Skeletal muscle tissue (tissue), 4 donors: ENCODE measurements around the gene PKM. TPM values are rescaled to one million over a fixed set of nuclear protein-coding genes. Genes with fewer than 3 reads are reported as not detected.
"Not testable (repeated sequence)": the region's sequence is repeated elsewhere in the genome, so short reads cannot be mapped to it uniquely, and the experiment has no call there.

ENCODE experiments used
- H3K27ac ChIP-seq: one replicate; pipeline ENCODE4 v1.7.0; 2013; ENCODE audit warnings: mild to moderate bottlenecking, low read depth, low read length, inconsistent platforms
- H3K27me3 ChIP-seq, 3 donors: one replicate each; pipeline ENCODE4 v1.7.0; 2013; ENCODE audit warnings: low read length in 3 of 3; ENCODE audit not compliant: control insufficient read depth in 3 of 3, insufficient read depth in 3 of 3
- H3K36me3 ChIP-seq, 3 donors: one replicate each; pipeline ENCODE4 v1.7.0; 2013; ENCODE audit warnings: low read length in 3 of 3; ENCODE audit not compliant: control insufficient read depth in 3 of 3, insufficient read depth in 3 of 3
- H3K4me1 ChIP-seq, 3 donors: one replicate each; pipeline ENCODE4 v1.7.0; 2013; ENCODE audit warnings: low read length in 3 of 3, mild to moderate bottlenecking in 3 of 3; ENCODE audit not compliant: control insufficient read depth in 3 of 3, insufficient read depth in 3 of 3
- H3K4me3 ChIP-seq, 3 donors: one replicate each; pipeline ENCODE4 v1.7.0; 2013; ENCODE audit warnings: low read length in 3 of 3
- H3K9ac ChIP-seq, 3 donors: one replicate each; pipeline ENCODE4 v1.7.0; 2013; ENCODE audit warnings: low read length in 3 of 3, mild to moderate bottlenecking in 3 of 3, moderate library complexity in 2 of 3, low read depth in 1 of 3
- H3K9me3 ChIP-seq, 3 donors: one replicate each; pipeline ENCODE4 v1.7.0; 2013; ENCODE audit warnings: low read length in 3 of 3; ENCODE audit not compliant: control insufficient read depth in 3 of 3
- total RNA-seq: library from RNA; depleted of rRNA; stranded (reverse); fragments of >200 nt; gene quantifications from one replicate; pipeline ENCODE4 v1.2.3, GENCODE V29; 2014
- donor health status: Osteomylitis.

Gene PKM
- total RNA-seq, 1 donor from 2014 or later, result 769 TPM

DNA sequence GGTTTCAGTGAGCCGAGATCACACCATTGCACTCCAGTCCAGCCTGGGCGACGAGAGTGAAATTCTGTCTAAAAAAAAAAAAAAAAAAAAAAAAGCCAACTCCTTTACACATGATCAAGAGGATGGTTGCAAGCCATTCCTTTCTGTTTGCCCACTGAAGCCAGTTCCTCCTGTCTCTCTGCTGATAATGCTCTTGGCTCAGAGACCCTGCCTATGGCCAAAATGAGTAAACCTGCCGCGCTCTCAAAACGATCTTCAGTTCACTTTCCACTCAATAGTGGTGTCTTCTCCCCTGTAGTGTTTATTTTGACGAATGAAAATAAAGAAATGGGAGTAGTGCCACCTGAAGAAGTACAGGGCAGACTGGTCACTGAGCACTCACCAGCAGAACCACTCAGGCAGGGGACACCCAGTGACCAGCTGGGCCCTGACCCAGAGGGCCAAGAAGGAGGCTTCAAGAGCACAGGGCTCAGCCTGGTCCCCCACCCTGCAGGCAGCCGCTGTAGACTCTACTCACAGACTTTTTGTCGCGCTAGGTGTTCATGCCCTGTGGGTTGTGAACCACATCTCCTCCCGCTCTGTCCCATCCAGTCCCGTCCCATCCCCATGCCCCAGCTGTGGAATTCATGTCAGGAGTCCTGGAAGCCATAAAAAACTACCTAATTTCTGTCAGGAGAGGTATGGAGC is 57.0 kb downstream of the PKM start:
- Histone ChIP-seq H3K27me3 (no peaks in the 10 kb centered on the region), H3K36me3 (no peaks in the 10 kb centered on the region), H3K4me1 (no peaks in the 10 kb centered on the region), H3K9me3 (no peaks in the 10 kb centered on the region), H3K27ac (no peak overlapping the region), H3K4me3 (no peak overlapping the region), H3K9ac (no peak overlapping the region)

DNA sequence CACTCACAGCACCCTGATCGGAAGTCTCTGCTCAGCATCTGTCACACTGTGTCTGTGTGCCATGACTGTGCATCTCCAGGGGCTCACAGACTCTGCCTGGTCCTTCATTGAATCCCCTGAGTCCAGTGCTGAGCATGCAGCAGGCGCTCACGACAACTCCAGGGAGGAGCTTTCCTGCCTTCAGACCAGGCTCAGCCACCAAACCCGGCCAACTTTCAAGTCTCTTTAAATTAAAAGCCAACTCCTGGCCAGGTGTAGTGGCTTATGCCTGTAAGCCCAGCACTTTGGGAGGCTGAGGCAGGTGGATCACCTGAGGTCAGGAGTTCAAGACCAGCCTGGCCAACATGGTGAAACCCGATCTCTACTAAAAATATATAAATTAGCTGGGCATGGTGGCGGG is 57.6 kb downstream of the PKM start:
- Histone ChIP-seq H3K4me3 (no peak overlapping the region), H3K36me3 (no peaks in the 10 kb centered on the region), H3K4me1 (no peaks in the 10 kb centered on the region), H3K27me3 (no peaks in the 10 kb centered on the region), H3K9ac (no peak overlapping the region), H3K27ac (no peak overlapping the region), H3K9me3 (no peaks in the 10 kb centered on the region)

DNA sequence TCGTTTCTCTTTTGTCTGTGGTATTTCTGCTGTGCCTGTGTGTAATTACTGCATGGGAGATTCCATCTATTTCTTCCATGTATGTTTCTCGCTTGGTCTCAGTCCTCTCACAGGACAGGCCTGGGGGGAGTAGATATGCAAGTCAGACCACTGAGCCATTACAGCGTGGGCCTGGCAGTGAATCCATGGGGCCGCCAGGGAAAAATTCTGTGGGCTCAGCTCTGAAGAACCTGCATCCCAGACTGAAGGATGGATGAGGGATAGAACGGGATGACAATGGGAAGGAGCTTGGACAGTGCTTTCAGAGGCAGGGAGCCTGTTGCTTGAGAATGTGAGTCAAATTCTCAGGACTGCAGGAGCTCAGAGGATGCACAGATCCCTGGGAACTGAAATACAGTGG is 58.2 kb downstream of the PKM start:
- Histone ChIP-seq H3K9ac (no peak overlapping the region), H3K36me3 (no peaks in the 10 kb centered on the region), H3K27ac (no peak overlapping the region), H3K9me3 (no peaks in the 10 kb centered on the region), H3K4me3 (no peak overlapping the region), H3K4me1 (no peaks in the 10 kb centered on the region), H3K27me3 (no peaks in the 10 kb centered on the region)

DNA sequence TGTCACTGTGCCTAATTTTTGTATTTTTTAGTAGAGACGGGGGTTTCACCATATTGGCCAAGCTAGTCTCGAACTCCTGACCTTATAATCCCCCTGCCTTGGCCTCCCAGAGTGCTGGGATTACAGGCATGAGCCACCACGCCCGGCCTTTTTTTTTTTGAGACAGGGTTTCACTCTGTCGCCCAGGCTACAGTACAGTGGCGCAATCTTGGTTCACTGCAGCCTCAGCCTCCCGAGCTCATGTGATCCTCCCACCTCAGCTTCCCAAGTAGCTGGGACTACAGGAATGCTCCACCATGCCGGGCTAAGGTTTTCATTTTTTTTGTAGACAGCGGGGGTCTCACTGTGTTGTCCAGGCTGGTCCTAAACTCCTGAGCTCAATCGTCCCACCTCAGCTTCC is 59.0 kb downstream of the PKM start:
- H3K9ac ChIP-seq, H3K4me1 ChIP-seq, H3K9me3 ChIP-seq, H3K27ac ChIP-seq, H3K4me3 ChIP-seq, H3K27me3 ChIP-seq, H3K36me3 ChIP-seq: not testable (repeated sequence)

DNA sequence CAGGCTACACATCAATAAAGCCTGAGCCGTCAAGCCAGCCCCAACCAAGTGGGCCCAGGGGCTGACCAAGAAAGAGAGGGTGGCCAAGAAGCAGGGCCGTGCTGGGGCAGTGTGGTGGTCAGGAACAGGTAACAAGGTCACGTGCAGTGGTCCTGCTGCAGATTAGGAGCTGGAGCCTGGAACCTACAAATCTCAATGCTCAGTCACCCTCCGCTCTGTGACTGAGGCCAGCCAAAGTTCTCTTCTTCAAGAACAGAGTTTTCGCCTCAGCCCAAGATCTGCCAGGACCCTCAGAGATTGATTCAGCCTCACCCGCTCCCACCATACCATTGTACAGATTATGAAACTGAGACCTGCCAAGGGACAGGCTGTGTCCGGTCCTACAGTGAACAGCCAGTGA is 60.3 kb downstream of the PKM start:
- H3K4me1 ChIP-seq, result no peaks in the 10 kb centered on the region
- H3K9ac ChIP-seq, result no peak overlapping the region
- H3K4me3 ChIP-seq, result no peak overlapping the region
- no peaks in the 10 kb centered on the region for H3K36me3 ChIP-seq
- no peaks in the 10 kb centered on the region for H3K9me3 ChIP-seq
- H3K27me3 ChIP-seq, result no peaks in the 10 kb centered on the region
- no peak overlapping the region for H3K27ac ChIP-seq

DNA sequence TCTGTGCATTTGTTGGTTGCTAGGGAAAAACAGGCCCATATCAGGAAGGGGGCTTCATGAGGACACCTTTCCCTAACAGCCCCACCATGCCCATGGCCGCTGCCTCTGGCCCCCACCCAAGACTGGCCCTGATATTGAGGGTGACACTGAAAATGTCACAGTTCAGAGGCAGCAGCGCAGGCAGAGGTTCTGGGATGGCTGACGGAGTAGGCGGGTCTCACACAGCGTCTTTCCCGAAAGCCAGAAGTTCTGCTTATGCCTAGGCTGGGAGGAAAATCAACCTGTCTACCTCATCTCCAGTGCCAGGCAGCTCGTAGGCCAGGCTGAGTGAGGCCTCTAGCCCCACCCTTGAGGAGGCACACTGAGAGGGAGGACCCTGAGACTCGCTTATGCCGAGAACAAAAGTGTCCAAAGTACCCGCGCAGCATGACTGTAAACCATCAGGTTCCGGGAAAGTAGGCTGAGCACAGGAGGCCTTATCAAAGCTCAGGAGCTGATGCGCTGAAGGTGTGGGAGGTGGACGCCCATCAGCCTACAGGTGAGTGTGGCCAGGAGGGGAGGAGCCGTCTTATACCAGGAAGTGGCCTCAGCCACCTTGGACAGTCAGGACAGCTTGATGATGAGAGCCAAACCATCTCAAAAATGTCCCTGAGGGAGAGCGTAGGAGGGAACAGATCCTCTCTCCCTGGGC is 60.9 kb downstream of the PKM start:
- Histone ChIP-seq H3K27me3 (no peaks in the 10 kb centered on the region), H3K9ac (no peak overlapping the region), H3K4me1 (no peaks in the 10 kb centered on the region), H3K9me3 (no peaks in the 10 kb centered on the region), H3K27ac (no peak overlapping the region), H3K4me3 (no peak overlapping the region), H3K36me3 (no peaks in the 10 kb centered on the region)

DNA sequence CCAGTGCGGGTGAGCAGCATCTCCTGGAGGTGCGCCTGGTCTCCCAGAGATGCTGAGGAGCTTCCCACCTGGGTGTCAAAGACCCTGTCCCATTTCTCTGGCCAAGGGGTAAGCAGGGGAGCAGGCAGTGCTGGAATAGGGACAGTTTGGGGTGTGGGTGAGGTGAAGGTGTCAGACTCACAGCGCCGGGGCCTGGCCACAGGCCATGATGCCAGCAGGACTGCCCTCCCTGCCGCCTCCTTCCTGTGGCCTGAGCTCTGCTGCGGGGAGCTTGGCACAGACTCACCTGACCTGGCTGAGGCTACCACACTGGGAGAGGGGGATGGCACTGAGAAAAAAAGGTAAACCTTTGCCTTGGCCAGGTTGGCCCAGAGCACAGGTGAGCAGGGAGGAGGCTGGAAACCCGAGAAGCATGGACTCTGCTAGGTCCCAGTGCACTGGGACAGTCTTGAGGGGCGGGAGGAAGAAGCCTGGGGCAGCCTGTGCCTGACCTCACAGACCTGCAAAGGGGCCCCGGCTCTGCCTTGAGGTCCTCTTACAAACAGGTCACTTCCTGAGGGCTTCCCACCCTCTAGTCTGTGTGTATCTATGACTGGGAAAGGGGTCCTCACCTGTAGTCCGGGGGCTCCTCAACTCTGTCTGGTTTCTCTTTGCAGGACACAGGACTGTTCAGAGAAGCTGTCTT is 61.6 kb downstream of the PKM start:
- Histone ChIP-seq H3K4me1 (no peaks in the 10 kb centered on the region), H3K27me3 (no peaks in the 10 kb centered on the region), H3K9ac (no peak overlapping the region), H3K4me3 (no peak overlapping the region), H3K27ac (no peak overlapping the region), H3K36me3 (no peaks in the 10 kb centered on the region), H3K9me3 (no peaks in the 10 kb centered on the region)

DNA sequence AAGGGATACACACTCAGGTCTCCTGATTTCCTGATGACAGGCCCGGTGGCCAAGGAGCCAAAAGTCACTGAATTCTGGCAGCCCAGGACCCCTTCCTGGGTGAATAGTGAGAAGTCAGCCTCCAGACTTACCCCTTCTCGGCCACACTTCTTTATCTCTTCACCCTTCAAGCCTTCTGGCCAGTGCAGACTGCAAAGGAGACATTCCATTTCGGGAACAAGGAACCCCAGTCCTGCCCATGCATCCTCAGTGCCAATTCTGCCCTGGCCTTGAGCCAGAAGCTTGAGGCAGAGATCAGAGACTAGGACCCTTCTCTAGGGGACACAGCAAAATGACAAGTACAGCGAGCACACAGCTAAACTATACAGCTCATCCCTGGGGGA is 62.2 kb downstream of the PKM start:
- no peaks in the 10 kb centered on the region for H3K9me3 ChIP-seq
- H3K27ac ChIP-seq, result no peak overlapping the region
- H3K36me3 ChIP-seq, result no peaks in the 10 kb centered on the region
- no peaks in the 10 kb centered on the region for H3K4me1 ChIP-seq
- H3K4me3 ChIP-seq, result no peak overlapping the region
- H3K9ac ChIP-seq, result no peak overlapping the region
- no peaks in the 10 kb centered on the region for H3K27me3 ChIP-seq

DNA sequence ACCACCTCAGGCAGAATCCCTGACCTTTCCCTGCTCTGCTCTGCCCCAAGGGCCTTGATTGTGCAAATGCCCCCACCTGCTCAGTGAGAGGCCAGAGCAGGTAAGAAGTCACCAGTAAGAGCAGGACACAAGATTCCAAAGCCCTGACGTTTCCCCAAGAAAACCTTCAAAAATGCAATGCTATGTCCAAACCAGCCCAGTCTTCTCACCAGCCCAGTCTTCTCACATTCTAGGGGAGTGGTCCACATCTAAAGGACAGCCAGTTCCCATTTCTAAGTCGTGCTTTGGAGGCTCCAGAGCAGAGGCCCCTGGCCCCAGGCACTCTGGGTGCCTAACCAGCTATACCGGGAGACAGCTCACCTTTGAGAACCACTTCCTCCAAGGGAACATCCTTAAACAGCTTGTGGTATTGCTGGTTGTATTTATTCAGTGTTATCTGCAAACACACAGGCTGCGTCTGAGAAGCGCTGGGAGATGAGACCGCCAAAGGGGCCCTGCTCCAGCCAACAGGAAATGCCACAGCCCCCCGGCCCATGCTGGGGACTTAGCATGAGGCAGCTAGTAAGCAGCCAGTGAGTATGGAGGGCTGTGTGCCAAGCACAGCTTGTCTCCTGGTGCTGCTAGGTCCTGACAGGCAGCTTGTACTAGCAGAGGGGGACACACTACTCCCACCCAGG is 62.7 kb downstream of the PKM start:
- Histone ChIP-seq H3K36me3 (no peaks in the 10 kb centered on the region), H3K27ac (no peak overlapping the region), H3K9ac (no peak overlapping the region), H3K27me3 (no peaks in the 10 kb centered on the region), H3K9me3 (no peaks in the 10 kb centered on the region), H3K4me1 (no peaks in the 10 kb centered on the region), H3K4me3 (no peak overlapping the region)

DNA sequence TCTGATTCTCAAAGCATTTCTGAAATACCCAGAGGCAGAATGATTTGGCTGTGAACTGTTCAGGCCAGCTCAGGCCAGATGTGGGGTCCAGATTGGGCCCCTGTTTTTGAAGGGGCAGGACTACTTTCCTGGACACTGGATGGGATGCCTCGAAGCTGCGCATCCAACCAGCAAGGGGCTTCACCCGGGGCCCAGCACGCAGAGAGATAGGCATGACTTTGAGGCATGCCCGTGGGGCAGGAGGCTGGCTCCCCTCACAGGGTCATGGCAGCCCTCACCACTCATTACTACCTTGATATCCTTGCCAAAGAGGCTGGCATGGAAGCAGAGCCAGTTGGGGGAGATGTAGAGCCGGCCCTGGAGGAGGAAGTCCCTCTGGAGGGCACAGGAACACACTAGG is 63.5 kb downstream of the PKM start:
- no peak overlapping the region for H3K9ac ChIP-seq

More for the DNA sequence above, 63.5 kb downstream of the PKM start:
- no peaks in the 10 kb centered on the region for H3K27me3 ChIP-seq
- no peaks in the 10 kb centered on the region for H3K9me3 ChIP-seq
- no peak overlapping the region for H3K27ac ChIP-seq
- no peaks in the 10 kb centered on the region for H3K4me1 ChIP-seq
- no peak overlapping the region for H3K4me3 ChIP-seq
- H3K36me3 ChIP-seq, result no peaks in the 10 kb centered on the region
